GM19438 (cell line): Measurements from ENCODE around the gene CERS1.

Experiments used
- ATAC-seq: cut with Tn5 transposase; IDR thresholded peaks from one replicate; pipeline ENCODE4 v1.9.1; 2021; ENCODE audit warnings: low read depth; ENCODE audit not compliant: unreplicated experiment

The CERS1 gene

DNA sequence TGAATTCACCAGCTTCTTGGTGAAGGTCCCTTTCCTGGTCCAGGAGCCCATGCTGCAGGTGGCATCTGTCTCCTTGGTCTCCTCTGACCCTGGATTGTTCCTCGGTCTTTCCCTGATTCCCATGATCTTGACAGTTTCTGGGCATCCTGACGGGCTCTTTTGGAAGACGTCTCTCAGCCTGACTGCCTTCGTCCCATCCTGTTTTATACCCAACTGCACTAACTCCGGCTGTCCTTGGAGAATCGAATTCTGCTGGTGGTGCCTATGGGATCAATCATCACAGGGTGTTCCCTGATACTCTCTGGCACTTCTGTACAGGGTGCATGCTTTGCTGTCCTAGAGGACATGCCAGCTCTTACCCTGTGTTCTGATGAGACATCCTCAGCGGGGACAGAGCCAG lies 19.1 kb downstream of the CERS1 start:
- no peak for ATAC-seq

DNA sequence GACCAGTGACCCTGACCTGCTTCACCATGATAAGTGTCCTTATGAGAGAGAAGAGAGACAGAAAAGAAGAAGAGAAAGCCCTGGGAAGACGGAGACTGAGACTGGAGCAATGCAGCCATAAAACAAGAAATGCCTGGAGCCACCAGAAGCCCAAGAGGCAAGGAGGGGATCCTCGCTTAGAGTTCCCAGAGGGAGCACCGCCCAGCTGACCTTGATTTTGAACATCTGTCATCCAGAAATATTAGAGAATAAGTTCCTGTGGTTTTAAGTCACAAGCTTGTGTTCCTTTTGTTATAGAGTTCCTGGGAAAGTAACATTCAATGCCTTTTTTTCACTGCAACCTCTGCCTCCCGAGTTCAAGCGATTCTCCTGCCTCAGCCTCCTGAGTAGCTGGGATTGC lies 20.2 kb downstream of the CERS1 start:
- no peak for ATAC-seq

DNA sequence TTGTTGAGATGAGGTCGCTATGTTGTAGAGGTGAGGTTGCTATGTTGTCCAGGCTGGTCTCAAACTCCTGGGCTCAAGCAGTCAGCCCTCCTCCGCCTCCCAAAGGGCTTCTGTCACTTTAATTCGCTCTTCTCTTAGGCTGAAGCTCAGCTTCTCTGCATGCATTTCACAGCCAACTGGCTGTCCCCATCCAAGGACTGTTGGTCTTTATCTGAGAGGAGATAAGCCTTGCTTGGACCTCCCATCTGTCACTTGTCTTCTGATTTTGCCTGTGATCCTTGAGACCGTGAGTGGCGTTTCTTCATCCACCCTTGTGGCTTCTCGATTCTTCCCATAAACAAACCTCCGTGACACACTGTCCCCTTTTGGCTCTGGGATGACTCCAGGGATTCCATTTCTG lies 24.4 kb downstream of the CERS1 start:
- no peak for ATAC-seq

DNA sequence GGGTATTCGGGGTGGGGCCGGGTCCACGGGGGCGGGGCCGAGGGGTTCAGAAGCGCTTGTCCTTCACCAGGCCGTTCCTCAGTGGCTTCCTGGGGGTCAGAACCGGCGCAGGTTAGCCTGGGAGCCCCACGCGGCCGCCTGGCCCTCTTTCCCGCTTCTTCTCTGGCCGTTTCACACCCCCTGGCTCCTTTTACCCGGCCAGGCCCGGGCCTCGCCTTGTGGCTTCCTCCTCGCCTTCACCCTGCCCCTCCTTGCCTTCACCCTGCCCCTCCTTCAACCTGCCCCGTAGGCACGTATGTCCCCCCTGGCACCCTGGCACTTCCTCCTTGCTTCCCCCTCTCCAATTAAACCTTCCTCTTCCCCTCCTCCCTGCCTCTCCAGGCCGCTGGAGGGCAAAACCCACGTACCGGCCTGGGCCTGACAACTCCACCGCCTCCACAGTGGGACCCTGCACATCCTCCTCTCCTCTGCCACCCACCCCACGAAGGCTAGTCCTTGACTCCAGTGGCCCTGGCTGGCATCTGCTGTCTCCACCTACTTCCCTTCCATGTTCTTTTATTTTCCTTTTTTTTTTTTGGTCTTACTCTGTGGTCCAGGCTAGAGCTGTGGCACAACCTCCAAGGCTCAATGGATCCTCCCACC lies 25.3 kb downstream of the CERS1 start:
- ATAC-seq = no peak

- ATAC-seq = no peak
These were observed 26.0 kb downstream of the CERS1 start for GRCh38 chr19:18869781-18870530.

DNA sequence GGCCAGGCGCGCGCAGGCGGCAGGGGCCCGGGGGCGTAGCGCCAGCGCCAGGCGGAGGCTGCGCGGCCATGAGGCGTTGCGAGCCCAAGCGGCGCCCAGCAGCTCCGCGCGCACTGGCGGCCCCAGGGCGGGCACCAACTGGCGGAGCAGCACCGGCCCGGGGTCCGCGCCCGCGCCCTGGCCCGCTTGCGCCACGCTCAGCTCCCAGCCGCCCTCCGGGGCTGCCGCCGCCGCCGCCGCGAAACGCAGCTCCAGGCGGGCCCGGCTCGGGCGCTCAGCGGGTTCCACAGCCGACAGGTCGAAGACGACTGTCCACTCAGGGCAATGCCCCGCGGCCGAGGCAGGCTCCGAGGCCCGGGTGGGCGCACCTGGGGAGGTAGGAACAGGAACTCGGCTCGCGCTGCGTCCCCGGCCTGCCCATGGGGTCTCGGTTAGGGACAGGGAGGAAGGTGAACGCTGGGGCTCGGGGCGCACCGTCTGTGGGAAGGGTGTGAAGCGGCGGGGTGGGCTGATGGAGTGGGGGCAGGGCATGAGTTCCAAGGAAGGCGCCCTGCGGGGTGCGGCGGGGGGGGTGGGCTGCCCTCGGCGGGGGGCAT lies 26.8 kb downstream of the CERS1 start:
- no peak for ATAC-seq

GRCh38 chr19:18868380-18869022 lies 27.5 kb downstream of the CERS1 start:
- ATAC-seq = no peak

DNA sequence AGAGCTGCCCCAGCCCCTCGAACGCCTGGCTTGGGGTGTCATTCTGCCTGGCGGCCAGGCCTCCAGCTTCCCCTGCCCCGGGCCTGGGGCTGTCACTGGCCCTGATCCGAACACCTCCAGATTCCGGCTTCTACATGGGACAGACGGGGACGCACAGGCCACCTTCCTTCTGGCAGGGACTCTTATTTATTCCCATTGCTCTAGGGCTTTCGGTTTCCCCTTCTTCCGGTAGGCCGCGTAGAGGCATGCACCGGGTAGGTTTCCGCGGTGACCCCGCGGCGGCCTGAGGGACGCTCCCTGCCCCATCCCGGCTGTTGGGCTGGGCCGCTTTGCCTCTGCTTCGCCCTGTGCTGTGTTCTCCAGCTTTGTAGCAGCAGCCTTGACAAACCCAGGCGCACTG lies 28.2 kb downstream of the CERS1 start:
- no peak for ATAC-seq

DNA sequence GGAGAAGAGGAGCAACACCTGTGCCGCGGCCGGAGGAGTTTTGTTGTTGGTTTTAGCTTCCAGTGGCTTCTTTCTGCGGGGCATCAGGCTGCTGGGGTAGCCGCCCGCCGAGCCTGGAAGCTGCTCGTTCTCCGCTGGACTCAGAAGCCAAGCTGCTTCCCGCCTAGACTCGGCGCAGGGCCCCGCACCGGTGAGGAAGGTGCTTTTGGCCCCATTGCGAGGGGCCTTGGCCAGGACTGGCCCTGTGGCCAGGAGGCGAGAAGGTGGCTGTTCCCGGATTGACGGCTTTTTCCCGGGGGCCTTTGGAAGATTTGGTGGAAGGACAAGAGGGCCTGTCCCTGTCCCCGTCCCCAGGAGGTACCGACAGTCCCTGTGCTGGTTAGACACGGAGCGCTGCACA lies 28.8 kb downstream of the CERS1 start:
- no peak for ATAC-seq

DNA sequence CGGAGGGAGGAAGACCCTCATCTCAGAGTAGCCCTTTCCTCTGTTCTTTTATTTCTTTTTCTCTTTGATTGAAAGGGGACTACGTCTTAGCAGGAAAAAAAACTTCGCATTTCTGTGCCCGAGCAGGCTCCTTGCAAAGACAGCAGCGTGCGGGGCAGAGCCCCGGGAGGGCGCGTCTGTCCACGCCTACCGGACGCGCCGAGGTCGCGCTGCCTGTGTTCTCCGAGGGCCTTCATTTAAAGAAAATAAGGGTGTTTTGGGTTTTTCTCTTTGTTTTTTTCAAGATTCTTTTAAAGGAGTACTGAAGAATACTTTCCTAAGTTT lies 29.2 kb downstream of the CERS1 start:
- ATAC-seq = no peak

- ATAC-seq = no peak
These were observed 29.8 kb downstream of the CERS1 start for GRCh38 chr19:18865973-18866799.

- no peak for ATAC-seq
These were observed 30.6 kb downstream of the CERS1 start for GRCh38 chr19:18865106-18865972.

- no peak for ATAC-seq
These were observed 32.1 kb downstream of the CERS1 start for GRCh38 chr19:18863843-18864362.

GRCh38 chr19:18862976-18863842 lies 32.7 kb downstream of the CERS1 start:
- no peak for ATAC-seq

GRCh38 chr19:18861917-18862316 lies 34.0 kb downstream of the CERS1 start:
- ATAC-seq = no peak

DNA sequence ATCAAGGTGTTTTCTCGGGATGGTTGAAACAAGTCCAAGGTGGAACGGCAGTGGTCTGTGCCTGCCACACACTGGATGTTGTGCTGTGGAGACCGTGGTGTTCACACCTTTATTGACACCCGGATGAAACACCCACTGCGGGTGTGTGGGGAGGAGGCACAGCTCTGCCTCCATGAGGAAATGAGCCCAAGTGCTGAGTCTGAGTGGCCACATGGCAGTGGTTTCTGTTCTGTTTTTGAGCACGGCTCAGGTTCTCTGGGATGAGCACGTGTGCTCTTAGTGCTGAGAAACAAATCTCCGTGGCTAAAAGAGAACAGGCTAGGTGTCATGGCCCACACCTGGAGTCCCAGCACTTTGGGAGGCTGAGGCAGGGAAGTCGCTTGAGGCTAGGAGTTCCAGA lies 34.7 kb downstream of the CERS1 start:
- no peak for ATAC-seq

DNA sequence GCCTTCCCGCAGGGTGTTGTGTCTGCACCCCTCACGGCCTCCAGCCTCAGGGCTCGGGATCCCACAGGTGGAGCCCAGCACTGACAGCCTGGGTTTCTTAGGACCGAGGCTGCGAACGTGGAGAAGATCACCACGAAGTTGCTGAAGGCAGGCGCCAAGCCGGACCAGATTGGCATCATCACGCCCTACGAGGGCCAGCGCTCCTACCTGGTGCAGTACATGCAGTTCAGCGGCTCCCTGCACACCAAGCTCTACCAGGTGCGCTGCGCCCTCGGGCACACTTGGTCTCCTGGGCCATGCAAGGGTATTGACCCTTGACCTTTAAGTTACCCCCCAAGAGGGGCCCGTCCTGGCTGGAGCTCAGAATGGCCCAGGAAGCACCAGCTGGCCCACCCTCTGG lies 35.2 kb downstream of the CERS1 start:
- ATAC-seq = no peak

DNA sequence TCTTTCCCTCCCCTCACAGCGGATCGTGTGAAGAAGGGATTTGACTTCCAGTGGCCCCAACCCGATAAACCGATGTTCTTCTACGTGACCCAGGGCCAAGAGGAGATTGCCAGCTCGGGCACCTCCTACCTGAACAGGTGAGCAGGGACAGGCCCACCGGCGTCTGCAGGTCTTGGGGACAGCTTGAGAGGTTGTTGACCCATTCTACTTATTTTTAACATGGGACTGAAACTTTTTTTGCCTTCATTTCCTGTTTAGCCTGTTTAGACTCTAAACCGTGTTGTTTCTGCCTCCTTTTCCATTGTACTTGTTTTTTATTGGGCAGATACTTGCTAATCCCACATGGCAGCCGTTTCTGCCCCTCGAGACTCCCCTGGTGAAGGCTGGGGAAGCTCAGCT lies 35.7 kb downstream of the CERS1 start:
- ATAC-seq = no peak
